GM12878 (cell line): ENCODE data around the gene CDH5. TPM values are rescaled to one million over a fixed set of nuclear protein-coding genes. Genes with fewer than 3 reads are reported as not detected.

Source experiments
- ATAC-seq: fragments of 200-7000 bp; cut with Tn5 transposase; 3 replicates; pipeline ENCODE4 v1.9.1; 2020; ENCODE audit warnings: mild to moderate bottlenecking, moderate library complexity
- BruUV-seq: library from RNA; stranded (reverse); fragments of 400-500 nt; replicated peaks from 2 replicates; lab custom pipeline; 2021; lab: Mats Ljungman, UMichigan
- CTCF ChIA-PET: fragments of 300-600 bp; sonication (Branson Sonifier 250); formaldehyde crosslinking; extraction: SDS; loops from one replicate; lab custom pipeline; 2021; ENCODE audit warnings: inconsistent platforms; lab: Yijun Ruan, JAX
- POLR2A ChIA-PET: fragments of 350-600 bp; formaldehyde crosslinking; extraction: SDS; loops from one replicate; lab custom pipeline; 2021; ENCODE audit warnings: inconsistent platforms; lab: Charles Lee
- RAD21 ChIA-PET: fragments of 300-600 bp; sonication (Branson Sonifier 250); formaldehyde crosslinking; loops from one replicate; lab custom pipeline; 2023; ENCODE audit warnings: antibody characterized with exemption; ENCODE audit not compliant: unreplicated experiment; lab: Charles Lee
- SMC1A ChIA-PET: fragments of 300-600 bp; sonication (Branson Sonifier 250); formaldehyde crosslinking; loops from one replicate; lab custom pipeline; 2023; ENCODE audit not compliant: unreplicated experiment, uncharacterized antibody; lab: Charles Lee
- DNase-seq: peaks from one replicate; pipeline ENCODE4 v3.0.0-alpha.2; 2011; ENCODE audit warnings: low read depth, low spot score
- FAIRE-seq: peaks from 3 replicates; lab custom pipeline; 2011; peaks lifted over from hg19 to GRCh38; lab: Jason Lieb, UNC
- H2AFZ ChIP-seq: 2 replicates; pipeline ENCODE4 v1.6.0; 2011; ENCODE audit warnings: low read depth, low read length, control low read depth; ENCODE audit not compliant: control insufficient read depth
- H3K27ac ChIP-seq: 2 replicates; pipeline ENCODE4 v1.5.1; 2011; ENCODE audit warnings: control low read depth; ENCODE audit not compliant: control insufficient read depth, insufficient read depth
- H3K27me3 ChIP-seq, 2 experiments: replicated peaks in 1 of 2; 2 replicates each; pipeline versions ENCODE4 v1.6.0 to v1.6.1; 2011; ENCODE audit warnings: low read length in 1 of 2; ENCODE audit not compliant: control insufficient read depth in 2 of 2, insufficient read depth in 2 of 2
- H3K36me3 ChIP-seq, 2 experiments: 2 replicates each; pipeline ENCODE4 v1.5.1; 2011; ENCODE audit warnings: low read length in 1 of 2; ENCODE audit not compliant: control insufficient read depth in 2 of 2, insufficient read depth in 2 of 2
- H3K4me1 ChIP-seq: 2 replicates; pipeline ENCODE4 v1.6.1; 2011; ENCODE audit warnings: mild to moderate bottlenecking, low read length, moderate library complexity, mixed read lengths; ENCODE audit not compliant: control insufficient read depth, insufficient read depth
- H3K4me2 ChIP-seq: 2 replicates; pipeline ENCODE4 v1.6.0; 2011; ENCODE audit warnings: control low read depth; ENCODE audit not compliant: control insufficient read depth, insufficient read depth
- H3K4me3 ChIP-seq: fragments of 200-600 bp; sonication (generic); 2 replicates; pipeline ENCODE4 v1.5.1; 2016
- H3K79me2 ChIP-seq: 2 replicates; pipeline ENCODE4 v1.6.0; 2011; ENCODE audit warnings: low read length; ENCODE audit not compliant: control insufficient read depth, insufficient read depth
- H3K9ac ChIP-seq: 2 replicates; pipeline ENCODE4 v1.8.0; 2011; ENCODE audit warnings: low read length, control low read depth, mixed read lengths; ENCODE audit not compliant: control insufficient read depth, insufficient read depth
- H3K9me3 ChIP-seq: replicated peaks from 3 replicates; pipeline ENCODE4 v1.5.1; 2011; ENCODE audit warnings: mild to moderate bottlenecking, low read length; ENCODE audit not compliant: control insufficient read depth, insufficient read depth
- H4K20me1 ChIP-seq: 2 replicates; pipeline ENCODE4 v1.6.0; 2011; ENCODE audit not compliant: control insufficient read depth, insufficient read depth
- CHD2 ChIP-seq: IDR thresholded peaks from 2 replicates; pipeline ENCODE4 v1.6.1; 2011; ENCODE audit warnings: low read depth, low read length, improper control_type of control experiment, borderline replicate concordance
- IKZF2 ChIP-seq, 2 experiments: fragments of 450-650 bp; IDR thresholded peaks; 2 replicates each; pipeline ENCODE4 v1.6.1; 2017; ENCODE audit warnings: mild to moderate bottlenecking in 2 of 2, moderate library complexity in 2 of 2
- NFIC ChIP-seq: IDR thresholded peaks from 2 replicates; pipeline ENCODE4 v1.6.1; 2012; ENCODE audit warnings: low read depth, mild to moderate bottlenecking, inconsistent platforms, low read length, moderate library complexity
- PAX8 ChIP-seq: fragments of 450-650 bp; IDR thresholded peaks from 2 replicates; pipeline ENCODE4 v1.6.1; 2017; ENCODE audit warnings: mild to moderate bottlenecking, moderate library complexity
- TCF7 ChIP-seq: IDR thresholded peaks from 2 replicates; pipeline ENCODE4 v1.6.1; 2014; ENCODE audit warnings: antibody characterized with exemption, borderline replicate concordance
- WGBS: methylation state at CpG from one replicate; pipeline ENCODE4 v1.1.6; 2016; ENCODE audit warnings: low lambda C conversion rate; ENCODE audit not compliant: insufficient replicate concordance, insufficient coverage; ENCODE audit errors: missing lambda C conversion rate; 5-methylcytosine and 5-hydroxymethylcytosine counted together
- in situ Hi-C: fragments of 300-500 bp; cut with MboI; formaldehyde crosslinking; loops from 9 replicates; pipeline ENCODE4 v1.14.3; 2018; ENCODE audit warnings: mixed read lengths
- intact Hi-C: fragments of 100-400 bp; cut with micrococcal nuclease; formaldehyde crosslinking; loops from one replicate; pipeline ENCODE4 v1.14.2; 2022; ENCODE audit not compliant: unreplicated experiment
- polyA plus RNA-seq, 11 experiments: library from polyadenylated mRNA; depleted of rRNA in 4 of 11; unstranded in 6 of 11; stranded (reverse) in 5 of 11; fragments of >200 nt; fragmentation: Nextera tagmentation in 4 of 11; fragmentation: Illumina TruSeq in 1 of 11; extraction: Ambion mirVana in 4 of 11; extraction: Trizol in 1 of 11; gene quantifications; 1 replicate in 1 of 11; 2 replicates in 10 of 11; pipeline versions ENCODE4 v1.2.1 to v1.2.3, GENCODE V29; 2011 to 2016; ENCODE audit warnings: inconsistent platforms in 2 of 11, missing spikeins in 2 of 11, low read depth in 1 of 11
- total RNA-seq, 4 experiments: library from RNA; depleted of rRNA in 3 of 4; stranded (reverse); fragments of >200 nt in 3 of 4; fragmentation: Illumina TruSeq in 1 of 4; extraction: Trizol in 1 of 4; gene quantifications; 2 replicates each; pipeline versions ENCODE4 v1.2.1 to v1.2.3, GENCODE V29; 2013 to 2021
- TF ChIP-seq, protein P1 (sequence below): IDR thresholded peaks from 2 replicates; pipeline ENCODE4 v1.6.1; 2012; ENCODE audit warnings: low read depth, low read length, improper control_type of control experiment
- TF ChIP-seq, protein P2 (sequence below): fragments of 450-650 bp; IDR thresholded peaks from 2 replicates; pipeline ENCODE4 v1.6.1; 2017; ENCODE audit warnings: antibody characterized with exemption, mild to moderate bottlenecking, moderate library complexity
- TF ChIP-seq, protein P3 (sequence below): fragments of 450-650 bp; IDR thresholded peaks from 2 replicates; pipeline ENCODE4 v1.6.1; 2018; ENCODE audit warnings: mild to moderate bottlenecking, low read depth, moderate library complexity; ENCODE audit not compliant: partially characterized antibody

Gene CDH5
- total and polyA plus RNA-seq, 10 of the 15 experiments (the other 5 are each of a cell fraction or from before 2014, with no cell fraction given), result not detected

- TF ChIP-seq, protein P1, sequence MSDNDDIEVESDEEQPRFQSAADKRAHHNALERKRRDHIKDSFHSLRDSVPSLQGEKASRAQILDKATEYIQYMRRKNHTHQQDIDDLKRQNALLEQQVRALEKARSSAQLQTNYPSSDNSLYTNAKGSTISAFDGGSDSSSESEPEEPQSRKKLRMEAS, result no peak
- TF ChIP-seq, all 136 proteins: peak for 0
These were observed 61.6 kb downstream of the CDH5 start (continued) for GRCh38 chr16:66427871-66428681.

DNA sequence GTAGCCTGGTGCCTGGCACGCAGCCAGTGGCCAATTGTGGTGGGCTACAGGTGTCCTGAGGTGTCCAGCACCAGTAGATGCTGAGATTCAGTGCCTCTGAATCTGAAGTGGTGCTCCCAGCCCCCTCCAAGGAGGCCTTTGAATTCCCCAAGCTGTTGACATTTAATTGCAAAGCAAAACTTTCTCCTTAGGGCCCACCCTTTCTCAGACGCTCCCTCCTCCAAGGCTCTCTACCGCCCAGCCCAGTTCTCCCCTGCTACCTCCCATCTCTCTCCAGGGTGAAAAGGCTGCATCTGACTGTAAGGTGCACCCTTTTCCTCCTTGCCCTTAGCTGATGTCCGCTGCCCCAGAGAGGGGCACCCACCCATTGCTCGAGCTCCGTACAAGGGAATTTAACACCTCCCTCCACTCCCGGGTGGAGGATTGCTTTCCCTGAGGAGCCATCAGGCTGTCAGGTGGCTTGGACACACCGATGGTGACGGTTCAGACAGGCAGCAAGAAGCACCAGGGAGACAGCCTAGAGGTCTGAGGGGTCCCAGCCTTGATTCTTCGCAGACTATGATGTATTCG is 62.3 kb downstream of the CDH5 start:
- no peak overlapping the region for H2AFZ ChIP-seq
- peaks cover 26 to 38% of the 10 kb centered on the region in 2 experiments for H3K27me3 ChIP-seq
- 33% methylated on average over 11 of the region's 11 CpGs for WGBS
- POLR2A ChIA-PET, result no interaction called here
- H3K4me3 ChIP-seq, result no peak overlapping the region
- no peak overlapping the region for H3K9ac ChIP-seq
- no peak for FAIRE-seq
- no peaks in the 10 kb centered on the region for H3K9me3 ChIP-seq
- no peaks in the 10 kb centered on the region for H3K36me3 ChIP-seq
- H3K4me2 ChIP-seq, result no peak overlapping the region
- RAD21 ChIA-PET, result no interaction called here
- no peak for ATAC-seq
- in situ Hi-C loops (no loop called here), intact Hi-C loops (no loop called here)
- BruUV-seq, result no TSS peak
- no peak overlapping the region for H3K27ac ChIP-seq
- H3K79me2 ChIP-seq, result no peaks in the 10 kb centered on the region
- no peaks in the 10 kb centered on the region for H4K20me1 ChIP-seq
- TF ChIP-seq PAX8, result no peak
- no peak for TF ChIP-seq TCF7
- TF ChIP-seq NFIC, result no peak
- TF ChIP-seq, protein P2, sequence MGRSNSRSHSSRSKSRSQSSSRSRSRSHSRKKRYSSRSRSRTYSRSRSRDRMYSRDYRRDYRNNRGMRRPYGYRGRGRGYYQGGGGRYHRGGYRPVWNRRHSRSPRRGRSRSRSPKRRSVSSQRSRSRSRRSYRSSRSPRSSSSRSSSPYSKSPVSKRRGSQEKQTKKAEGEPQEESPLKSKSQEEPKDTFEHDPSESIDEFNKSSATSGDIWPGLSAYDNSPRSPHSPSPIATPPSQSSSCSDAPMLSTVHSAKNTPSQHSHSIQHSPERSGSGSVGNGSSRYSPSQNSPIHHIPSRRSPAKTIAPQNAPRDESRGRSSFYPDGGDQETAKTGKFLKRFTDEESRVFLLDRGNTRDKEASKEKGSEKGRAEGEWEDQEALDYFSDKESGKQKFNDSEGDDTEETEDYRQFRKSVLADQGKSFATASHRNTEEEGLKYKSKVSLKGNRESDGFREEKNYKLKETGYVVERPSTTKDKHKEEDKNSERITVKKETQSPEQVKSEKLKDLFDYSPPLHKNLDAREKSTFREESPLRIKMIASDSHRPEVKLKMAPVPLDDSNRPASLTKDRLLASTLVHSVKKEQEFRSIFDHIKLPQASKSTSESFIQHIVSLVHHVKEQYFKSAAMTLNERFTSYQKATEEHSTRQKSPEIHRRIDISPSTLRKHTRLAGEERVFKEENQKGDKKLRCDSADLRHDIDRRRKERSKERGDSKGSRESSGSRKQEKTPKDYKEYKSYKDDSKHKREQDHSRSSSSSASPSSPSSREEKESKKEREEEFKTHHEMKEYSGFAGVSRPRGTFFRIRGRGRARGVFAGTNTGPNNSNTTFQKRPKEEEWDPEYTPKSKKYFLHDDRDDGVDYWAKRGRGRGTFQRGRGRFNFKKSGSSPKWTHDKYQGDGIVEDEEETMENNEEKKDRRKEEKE, result no peak
- TF ChIP-seq, protein P3, sequence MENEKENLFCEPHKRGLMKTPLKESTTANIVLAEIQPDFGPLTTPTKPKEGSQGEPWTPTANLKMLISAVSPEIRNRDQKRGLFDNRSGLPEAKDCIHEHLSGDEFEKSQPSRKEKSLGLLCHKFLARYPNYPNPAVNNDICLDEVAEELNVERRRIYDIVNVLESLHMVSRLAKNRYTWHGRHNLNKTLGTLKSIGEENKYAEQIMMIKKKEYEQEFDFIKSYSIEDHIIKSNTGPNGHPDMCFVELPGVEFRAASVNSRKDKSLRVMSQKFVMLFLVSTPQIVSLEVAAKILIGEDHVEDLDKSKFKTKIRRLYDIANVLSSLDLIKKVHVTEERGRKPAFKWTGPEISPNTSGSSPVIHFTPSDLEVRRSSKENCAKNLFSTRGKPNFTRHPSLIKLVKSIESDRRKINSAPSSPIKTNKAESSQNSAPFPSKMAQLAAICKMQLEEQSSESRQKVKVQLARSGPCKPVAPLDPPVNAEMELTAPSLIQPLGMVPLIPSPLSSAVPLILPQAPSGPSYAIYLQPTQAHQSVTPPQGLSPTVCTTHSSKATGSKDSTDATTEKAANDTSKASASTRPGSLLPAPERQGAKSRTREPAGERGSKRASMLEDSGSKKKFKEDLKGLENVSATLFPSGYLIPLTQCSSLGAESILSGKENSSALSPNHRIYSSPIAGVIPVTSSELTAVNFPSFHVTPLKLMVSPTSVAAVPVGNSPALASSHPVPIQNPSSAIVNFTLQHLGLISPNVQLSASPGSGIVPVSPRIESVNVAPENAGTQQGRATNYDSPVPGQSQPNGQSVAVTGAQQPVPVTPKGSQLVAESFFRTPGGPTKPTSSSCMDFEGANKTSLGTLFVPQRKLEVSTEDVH, result no peak
- no peak for TF ChIP-seq CHD2
- TF ChIP-seq IKZF2 (IDR thresholded peaks at IDR 0.05), result no peak
- TF ChIP-seq, protein P1, result no peak
- no peak for DNase-seq
- CTCF ChIA-PET, result interaction anchor here (0.7 kb wide), 1 partner anchor 16 kb away, joined by 3 read pairs; no protein-coding TSS in a partner anchor
- SMC1A ChIA-PET, result no interaction called here
- H3K4me1 ChIP-seq, result no peaks in the 10 kb centered on the region
